B cell (primary cell): ENCODE results near the gene NRAP.

Experiments
- CTCF ChIP-seq: fragments of 200-600 bp; IDR thresholded peaks from one replicate; pipeline ENCODE4 v1.8.0; 2022; ENCODE audit warnings: antibody characterized with exemption, mild to moderate bottlenecking
- EZH2 ChIP-seq: IDR thresholded peaks from 2 replicates; pipeline ENCODE4 v1.6.1; 2012; ENCODE audit warnings: borderline replicate concordance, low read depth, mild to moderate bottlenecking, moderate library complexity, low read length; ENCODE audit not compliant: insufficient read depth, poor library complexity, severe bottlenecking

- TF ChIP-seq CTCF, result no peak
- no peak for TF ChIP-seq EZH2
These were observed 91.1 kb downstream of the NRAP start for GRCh38 chr10:113572520-113573290.
